Activated CD4-positive, alpha-beta memory T cell treated with anti-CD3 and anti-CD28 coated beads for 36 hours (primary cell): ENCODE measurements around the gene BTLA. TPM values are rescaled to one million over a fixed set of nuclear protein-coding genes. Genes with fewer than 3 reads are reported as not detected.
"Not testable (repeated sequence)": the region's sequence is repeated elsewhere in the genome, so short reads cannot be mapped to it uniquely, and the experiment has no call there.

Source experiments
- CTCF ChIA-PET: fragments of 350-600 bp; sonication (Branson Sonifier 250); formaldehyde crosslinking; loops from one replicate; lab custom pipeline; 2021; ENCODE audit warnings: antibody characterized with exemption, inconsistent platforms; lab: Charles Lee
- POLR2A ChIA-PET: fragments of 350-600 bp; sonication (Branson Sonifier 250); formaldehyde crosslinking; loops from one replicate; lab custom pipeline; 2021; ENCODE audit warnings: antibody characterized with exemption; lab: Charles Lee
- DNase-seq: peaks from one replicate; pipeline ENCODE4 v3.0.0-alpha.2; 2020
- H3K27ac Mint-ChIP-seq: one replicate; pipeline ENCODE4 v1.8.0; 2021; ENCODE audit warnings: mixed read lengths
- H3K27me3 Mint-ChIP-seq: one replicate; pipeline ENCODE4 v1.8.0; 2021; ENCODE audit warnings: mixed read lengths
- H3K36me3 Mint-ChIP-seq: one replicate; pipeline ENCODE4 v1.8.0; 2021; ENCODE audit warnings: mixed read lengths
- H3K4me1 Mint-ChIP-seq: one replicate; pipeline ENCODE4 v1.8.0; 2021; ENCODE audit warnings: low read depth, mixed read lengths
- H3K4me3 Mint-ChIP-seq: one replicate; pipeline ENCODE4 v1.8.0; 2021; ENCODE audit warnings: mild to moderate bottlenecking, mixed read lengths
- H3K9me3 Mint-ChIP-seq: one replicate; pipeline ENCODE4 v1.8.0; 2021; ENCODE audit warnings: mixed read lengths
- intact Hi-C: fragments of 100-400 bp; cut with micrococcal nuclease; formaldehyde crosslinking; loops from one replicate; pipeline ENCODE4 v1.15.1; 2023
- total RNA-seq, 2 experiments: library from RNA; stranded (reverse); gene quantifications; one replicate each; pipeline ENCODE4 v1.2.3, GENCODE V29; 2021

Gene BTLA, protein sequence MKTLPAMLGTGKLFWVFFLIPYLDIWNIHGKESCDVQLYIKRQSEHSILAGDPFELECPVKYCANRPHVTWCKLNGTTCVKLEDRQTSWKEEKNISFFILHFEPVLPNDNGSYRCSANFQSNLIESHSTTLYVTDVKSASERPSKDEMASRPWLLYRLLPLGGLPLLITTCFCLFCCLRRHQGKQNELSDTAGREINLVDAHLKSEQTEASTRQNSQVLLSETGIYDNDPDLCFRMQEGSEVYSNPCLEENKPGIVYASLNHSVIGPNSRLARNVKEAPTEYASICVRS
- 10 to 100 TPM; 17.3 to 18.7 TPM for total RNA-seq

DNA sequence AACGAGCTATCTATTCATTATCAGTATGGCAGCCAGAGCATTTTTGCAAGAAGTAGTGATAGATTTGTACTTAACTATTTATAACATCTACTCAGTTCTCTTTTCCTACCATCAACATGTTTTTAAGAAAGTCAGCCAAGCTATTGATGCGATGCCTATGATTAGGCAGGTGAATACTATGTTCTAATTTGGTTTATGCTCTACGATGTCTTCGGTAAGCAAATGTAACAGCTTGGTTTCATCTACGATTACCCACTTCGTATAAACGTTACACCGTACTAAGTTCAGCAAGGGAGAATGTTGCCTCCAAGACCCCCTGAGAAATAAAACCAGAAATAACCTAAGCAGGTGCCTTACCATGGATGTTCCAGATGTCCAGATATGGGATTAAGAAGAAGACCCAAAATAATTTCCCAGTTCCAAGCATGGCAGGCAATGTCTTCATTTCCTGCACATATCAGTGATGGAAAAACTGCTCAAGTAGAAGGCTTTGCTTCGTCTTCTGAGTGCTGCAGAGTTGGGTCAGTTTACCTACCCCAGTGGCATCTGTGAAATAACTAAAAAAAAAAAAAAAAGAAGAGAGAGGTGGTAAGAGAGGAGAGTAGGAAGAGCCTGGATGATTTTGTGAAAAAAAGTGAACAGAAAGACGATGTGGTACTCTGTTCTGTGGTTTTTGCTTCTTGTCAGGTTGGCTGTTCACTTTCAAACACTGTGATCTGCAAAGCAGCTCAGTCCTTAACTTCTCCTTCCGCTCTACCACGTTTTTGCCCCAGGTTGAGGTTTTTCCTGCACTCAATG, at the start of gene BTLA:
Gene BTLA, minus strand, starts transcription at position 559 of the 798 bp plus-strand sequence. Its CDS starts 114 bp downstream, at position 445.
- intact Hi-C loops: loop anchor here (1.0 to 2.0 kb wide), 4 partner anchors 8 to 164 kb away; partner anchors contain the start of gene SLC35A5
- peaks cover 13% of the 10 kb centered on the region for H3K36me3 Mint-ChIP-seq
- peaks cover 5% of the 10 kb centered on the region for H3K9me3 Mint-ChIP-seq
- CTCF ChIA-PET: interaction anchor here (0.9 to 2.3 kb wide), 9 partner anchors 19 to 388 kb away, joined by 3 to 14 read pairs (median 4); partner anchors contain the start of genes CD200 and SLC9C1
- POLR2A ChIA-PET: interaction anchor here (0.6 to 2.4 kb wide), 7 partner anchors 9 to 366 kb away, joined by 3 to 13 read pairs (median 6); partner anchors contain the start of genes ATG3, CD200, GCSAM and SLC35A5
- peak within 1 kb of the TSS; percentile 98 for H3K27ac Mint-ChIP-seq
- H3K4me1 Mint-ChIP-seq: peaks cover 55% of the 10 kb centered on the region
- peak; percentile 59 for DNase-seq
- H3K4me3 Mint-ChIP-seq: peak within 1 kb of the TSS; percentile 99
- H3K27me3 Mint-ChIP-seq: no peaks in the 10 kb centered on the region

DNA sequence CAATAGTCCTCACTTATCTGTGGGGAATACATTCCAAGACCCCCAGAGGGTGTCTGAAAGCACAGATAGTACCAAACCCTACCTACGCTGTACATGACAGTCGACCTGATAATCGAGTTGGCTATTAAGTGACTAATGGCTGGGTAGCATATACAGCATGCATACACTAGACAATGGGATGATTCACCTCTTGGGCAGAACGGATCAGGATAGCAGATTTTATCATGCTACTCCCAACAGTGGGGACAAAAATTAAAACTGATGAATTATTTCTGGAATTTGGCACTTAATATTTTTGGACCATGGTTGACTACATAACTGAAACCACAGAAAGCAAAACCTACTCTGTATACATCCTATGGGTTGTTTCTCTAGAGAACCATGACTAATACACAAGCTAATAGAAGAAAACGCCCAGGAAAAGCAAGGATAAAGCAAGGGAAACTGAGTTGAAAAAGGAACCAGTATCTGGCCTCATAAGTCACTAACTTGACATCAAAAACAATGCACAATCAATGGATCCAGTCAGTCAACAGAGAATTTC, 47.0 kb upstream of the BTLA start:
- ChIA-PET CTCF (no interaction called here), POLR2A (no interaction called here)
- intact Hi-C loops: no loop called here

DNA sequence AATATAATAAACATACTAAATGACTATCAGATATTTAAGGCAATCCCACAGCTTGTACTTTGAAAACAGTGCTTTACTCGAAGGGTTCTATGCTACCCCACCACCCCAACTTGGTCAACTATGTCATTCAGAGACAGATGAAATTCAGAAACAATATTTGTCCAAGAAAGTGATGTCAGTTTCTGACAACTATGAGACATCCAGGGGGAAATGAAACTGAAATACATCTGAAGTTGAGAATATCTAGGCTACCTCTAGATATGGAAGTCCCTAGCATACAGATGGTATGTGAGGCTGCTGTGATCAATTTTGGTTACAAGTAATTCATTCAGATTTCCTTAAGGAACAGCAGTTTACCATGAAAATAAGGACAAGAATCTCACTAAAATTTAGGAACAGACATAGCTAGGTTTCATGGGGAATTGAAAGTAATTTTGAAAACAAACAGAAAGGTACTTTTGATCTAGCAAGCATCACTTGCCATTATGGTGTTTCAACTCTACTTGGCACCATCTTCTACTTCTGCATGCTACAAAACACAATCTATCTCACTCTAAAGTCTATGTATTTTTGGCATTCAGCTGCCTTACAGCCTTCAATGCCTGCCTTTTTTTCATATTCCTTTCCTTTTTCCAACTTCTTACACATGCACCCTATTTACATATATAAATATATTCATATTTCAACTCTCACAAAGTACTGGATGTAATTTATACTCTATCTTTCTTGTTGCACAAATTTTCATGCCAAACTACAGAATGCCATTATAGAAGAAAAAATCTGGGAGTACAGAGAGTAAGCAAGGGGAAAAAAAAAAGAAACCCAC, 40.8 kb upstream of the BTLA start:
- ChIA-PET CTCF (interaction anchor here (1.1 kb wide), 1 partner anchor 20 kb away, joined by 3 read pairs; no protein-coding TSS in a partner anchor), POLR2A (interaction anchor here (0.6 kb wide), 1 partner anchor 42 kb away, joined by 3 read pairs; no protein-coding TSS in a partner anchor)
- H3K27ac Mint-ChIP-seq: peak overlapping the region; percentile 55
- DNase-seq: no peak
- intact Hi-C loops: no loop called here
- H3K27me3 Mint-ChIP-seq: no peaks in the 10 kb centered on the region
- no peaks in the 10 kb centered on the region for H3K9me3 Mint-ChIP-seq
- H3K4me1 Mint-ChIP-seq: peaks cover 22% of the 10 kb centered on the region
- H3K4me3 Mint-ChIP-seq: no peak overlapping the region
- peaks cover 21% of the 10 kb centered on the region for H3K36me3 Mint-ChIP-seq

More for the DNA sequence above, 47.0 kb upstream of the BTLA start:
- Mint-ChIP-seq H3K36me3 (peaks cover 20% of the 10 kb centered on the region), H3K4me3 (no peak overlapping the region), H3K27ac (no peak overlapping the region), H3K4me1 (peaks cover 15% of the 10 kb centered on the region), H3K27me3 (no peaks in the 10 kb centered on the region), H3K9me3 (no peaks in the 10 kb centered on the region)
- DNase-seq: no peak

DNA sequence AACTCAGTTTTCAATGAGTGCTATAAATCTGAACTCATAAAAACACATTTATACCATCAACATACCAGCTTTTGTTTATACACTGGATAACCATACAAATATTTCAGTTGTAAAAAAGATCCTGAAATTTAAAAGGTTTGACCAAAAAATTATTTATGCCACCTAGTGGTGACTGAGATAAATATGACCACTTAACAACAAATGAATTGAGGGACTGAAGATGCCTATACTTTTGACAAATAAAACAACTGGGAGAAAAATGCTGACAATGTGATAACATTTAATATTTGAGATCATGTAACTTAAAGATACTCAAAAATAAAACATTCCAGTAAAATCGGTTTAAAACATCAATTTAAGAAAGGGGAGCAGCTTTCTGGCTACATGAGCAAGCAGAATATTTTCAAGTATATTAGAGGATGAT, 32.1 kb upstream of the BTLA start:
- CTCF ChIA-PET: interaction anchor here (0.6 to 1.6 kb wide), 20 partner anchors 11 to 422 kb away, joined by 3 to 16 read pairs (median 4); partner anchors contain the start of genes CD200 and SLC9C1
- Mint-ChIP-seq H3K4me3 (no peak overlapping the region), H3K27ac (no peak overlapping the region), H3K36me3 (peaks cover 18% of the 10 kb centered on the region), H3K27me3 (no peaks in the 10 kb centered on the region), H3K4me1 (peaks cover 7% of the 10 kb centered on the region), H3K9me3 (no peaks in the 10 kb centered on the region)
- intact Hi-C loops: loop anchor here (1.0 to 5.0 kb wide), 4 partner anchors 204 to 419 kb away; no protein-coding TSS in a partner anchor
- POLR2A ChIA-PET: no interaction called here
- no peak for DNase-seq

DNA sequence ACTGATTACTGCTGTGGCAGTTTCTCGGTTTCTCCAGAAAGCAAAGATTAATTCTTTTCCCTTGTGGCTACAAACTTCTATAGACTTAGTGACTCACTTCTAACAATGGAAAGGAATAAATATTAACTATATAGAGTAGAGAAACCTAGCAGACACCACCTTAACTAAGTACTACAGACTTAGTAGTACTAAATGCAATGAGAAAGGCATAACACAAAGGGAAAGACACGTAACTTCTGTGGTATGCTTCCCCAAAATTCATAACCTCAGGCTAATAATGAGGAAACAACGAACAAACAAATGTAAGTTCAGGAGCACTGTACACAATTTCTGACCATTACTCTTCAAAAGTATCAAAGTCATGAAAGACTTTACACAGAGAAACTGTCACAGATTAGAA, 31.3 kb upstream of the BTLA start:
- Mint-ChIP-seq H3K27me3 (no peaks in the 10 kb centered on the region), H3K27ac (no peak overlapping the region), H3K9me3 (no peaks in the 10 kb centered on the region), H3K36me3 (peaks cover 18% of the 10 kb centered on the region), H3K4me3 (no peak overlapping the region), H3K4me1 (peaks cover 3% of the 10 kb centered on the region)
- no peak for DNase-seq
- CTCF ChIA-PET: interaction anchor here (0.8 to 1.6 kb wide), 18 partner anchors 10 to 421 kb away, joined by 3 to 16 read pairs (median 4); partner anchors contain the start of genes CD200 and SLC9C1
- POLR2A ChIA-PET: no interaction called here
- intact Hi-C loops: loop anchor here (5.0 kb wide), 1 partner anchor 418 kb away; no protein-coding TSS in a partner anchor

DNA sequence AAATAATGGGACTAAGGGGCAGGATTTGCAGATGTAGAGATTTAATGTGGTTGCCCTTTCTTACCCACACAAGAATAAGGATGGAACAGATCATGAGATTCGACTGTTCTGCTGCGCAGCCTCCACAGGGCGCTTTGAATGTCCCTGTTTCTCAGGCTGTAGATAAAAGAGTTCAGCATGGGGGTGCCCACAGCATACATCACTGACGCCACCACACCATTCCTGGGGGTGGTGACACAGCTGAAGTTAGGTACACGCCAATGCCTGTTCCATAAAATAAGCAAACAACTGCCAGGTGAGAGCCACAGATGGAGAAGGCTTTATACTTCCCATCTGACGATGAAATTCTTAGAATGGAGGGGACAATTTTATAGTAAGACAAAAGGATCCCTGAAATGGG, 24.9 kb upstream of the BTLA start:
- H3K36me3 Mint-ChIP-seq, H3K4me1 Mint-ChIP-seq, H3K27me3 Mint-ChIP-seq, DNase-seq, CTCF ChIA-PET, POLR2A ChIA-PET, intact Hi-C loops, H3K4me3 Mint-ChIP-seq, H3K9me3 Mint-ChIP-seq: not testable (repeated sequence)
- H3K27ac Mint-ChIP-seq: peak overlapping the region; percentile 31

DNA sequence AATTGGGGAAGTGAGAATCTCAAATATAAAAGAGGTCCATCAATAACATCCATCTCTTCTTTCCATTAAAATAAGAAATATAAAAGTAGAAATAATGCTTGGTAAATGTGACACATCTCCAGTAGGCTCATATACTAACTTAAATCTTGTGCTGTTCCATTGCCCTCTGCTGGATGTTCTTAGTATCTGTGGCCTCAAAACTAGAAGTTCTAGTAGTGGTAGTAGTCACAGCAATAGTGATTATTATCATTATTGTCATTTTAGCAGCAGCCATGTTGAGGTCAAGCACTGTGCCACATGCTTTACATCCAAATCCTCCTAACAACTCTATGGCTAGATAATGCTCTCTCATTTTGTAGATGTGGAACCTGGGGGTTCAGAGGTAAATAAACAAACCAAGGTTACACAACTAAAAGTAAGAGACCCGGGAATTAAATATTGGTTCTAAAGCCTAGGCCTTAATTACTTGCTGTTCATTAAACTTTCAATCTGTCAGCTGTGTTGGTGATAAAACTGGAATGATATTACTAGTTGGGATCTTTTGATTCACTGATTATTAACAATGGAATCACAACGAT, 20.2 kb upstream of the BTLA start:
- peaks cover under 1% of the 10 kb centered on the region for H3K36me3 Mint-ChIP-seq
- no peaks in the 10 kb centered on the region for H3K27me3 Mint-ChIP-seq
- H3K4me3 Mint-ChIP-seq: no peak overlapping the region
- CTCF ChIA-PET: interaction anchor here (0.7 to 2.7 kb wide), 19 partner anchors 14 to 408 kb away, joined by 3 to 24 read pairs (median 4); partner anchors contain the start of genes CD200 and SLC9C1
- peaks cover 18% of the 10 kb centered on the region for H3K4me1 Mint-ChIP-seq
- H3K27ac Mint-ChIP-seq: no peak overlapping the region
- intact Hi-C loops: loop anchor here (1.0 kb wide), 7 partner anchors 28 to 408 kb away; no protein-coding TSS in a partner anchor
- H3K9me3 Mint-ChIP-seq: peaks cover 3% of the 10 kb centered on the region
- POLR2A ChIA-PET: no interaction called here
- no peak for DNase-seq

DNA sequence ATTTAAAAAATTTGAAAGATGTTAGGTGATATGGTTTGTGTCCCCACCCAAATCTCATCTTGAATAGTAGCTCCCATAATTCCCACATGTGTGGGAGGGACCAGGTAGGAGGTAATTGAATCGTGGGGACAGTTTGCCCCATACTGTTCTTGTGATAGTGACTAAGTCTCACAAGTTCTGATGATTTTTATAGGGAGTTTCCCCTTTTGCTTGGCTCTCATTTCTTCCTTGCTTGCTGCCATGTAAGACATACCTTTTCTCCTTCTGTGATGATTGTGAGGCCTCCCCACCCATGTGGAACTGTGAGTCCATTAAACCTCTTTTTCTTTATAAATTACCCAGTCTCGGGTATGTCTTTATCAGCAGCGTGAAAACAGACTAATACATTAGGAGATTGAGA, 19.7 kb upstream of the BTLA start:
- peak overlapping the region; percentile 29 for H3K27ac Mint-ChIP-seq
- H3K4me1 Mint-ChIP-seq: peaks cover 22% of the 10 kb centered on the region
- H3K36me3 Mint-ChIP-seq, H3K4me3 Mint-ChIP-seq, H3K9me3 Mint-ChIP-seq, H3K27me3 Mint-ChIP-seq, POLR2A ChIA-PET: not testable (repeated sequence)
- intact Hi-C loops: loop anchor here (1.0 kb wide), 7 partner anchors 28 to 408 kb away; no protein-coding TSS in a partner anchor
- peak; percentile 12 for DNase-seq
- CTCF ChIA-PET: interaction anchor here (0.7 to 1.7 kb wide), 12 partner anchors 12 to 407 kb away, joined by 3 to 11 read pairs (median 4); partner anchors contain the start of genes BTLA, CD200 and SLC9C1

DNA sequence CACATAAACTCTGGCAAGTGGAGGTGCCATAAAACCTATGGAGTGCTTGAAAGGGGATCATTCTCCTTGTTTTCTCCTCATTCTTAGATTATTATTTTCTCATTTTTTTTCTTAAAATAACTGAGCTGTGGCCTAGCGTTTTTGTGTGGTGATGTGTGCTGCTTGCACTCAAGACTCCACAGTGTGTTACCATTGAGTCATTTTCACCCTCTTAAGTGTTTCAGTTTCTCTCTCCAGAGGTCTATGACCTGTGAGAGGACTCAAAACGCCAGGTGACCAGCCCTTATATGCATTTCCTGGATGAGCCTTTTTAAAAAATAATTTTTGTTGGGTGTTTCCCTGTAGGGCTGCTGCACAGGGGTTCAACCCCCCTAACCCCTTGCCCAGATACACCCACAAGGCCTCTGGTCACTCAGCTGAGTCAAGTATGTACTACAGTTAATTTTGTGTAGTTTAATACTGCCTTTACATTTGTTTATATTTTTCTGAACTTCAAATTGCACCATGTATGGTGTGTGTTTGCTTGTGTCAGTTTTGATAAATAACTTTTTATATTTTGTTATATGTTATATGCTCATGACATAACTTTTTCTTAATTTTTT, 15.4 kb upstream of the BTLA start:
- peaks cover 5% of the 10 kb centered on the region for H3K36me3 Mint-ChIP-seq
- POLR2A ChIA-PET: no interaction called here
- peaks cover 24% of the 10 kb centered on the region for H3K4me1 Mint-ChIP-seq
- peak; percentile 54 for DNase-seq
- CTCF ChIA-PET: interaction anchor here (1.3 to 1.8 kb wide), 4 partner anchors 11 to 182 kb away, joined by 3 to 10 read pairs (median 4); partner anchors contain the start of gene CD200
- peak overlapping the region; percentile 51 for H3K27ac Mint-ChIP-seq
- H3K4me3 Mint-ChIP-seq: no peak overlapping the region
- H3K9me3 Mint-ChIP-seq: peaks cover 11% of the 10 kb centered on the region
- intact Hi-C loops: loop anchor here (1.0 kb wide), 1 partner anchor 15 kb away; the partner anchor contains the start of gene BTLA
- H3K27me3 Mint-ChIP-seq: no peaks in the 10 kb centered on the region

DNA sequence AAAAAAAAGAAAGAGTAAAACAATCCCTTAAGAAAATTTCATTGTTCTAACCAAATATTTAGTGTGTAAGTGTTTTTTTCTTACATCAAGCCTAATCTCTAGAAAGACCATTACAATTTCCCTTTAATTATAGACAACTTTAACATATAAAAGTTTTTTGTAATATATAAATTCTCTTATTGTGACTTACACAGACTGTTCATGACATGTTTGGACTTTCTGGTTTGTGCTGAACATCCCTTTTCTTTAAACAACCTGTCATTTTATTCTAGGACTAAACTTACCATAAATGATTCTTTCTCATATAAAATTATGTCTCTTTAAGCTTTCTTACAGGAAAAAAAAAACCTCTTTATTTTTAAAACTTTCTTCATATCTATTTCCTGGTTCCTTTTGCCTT, 13.0 kb upstream of the BTLA start:
- H3K4me1 Mint-ChIP-seq: peaks cover 14% of the 10 kb centered on the region
- CTCF ChIA-PET: no interaction called here
- H3K36me3 Mint-ChIP-seq: peaks cover 5% of the 10 kb centered on the region
- no peaks in the 10 kb centered on the region for H3K27me3 Mint-ChIP-seq
- DNase-seq: no peak
- POLR2A ChIA-PET: interaction anchor here (1.0 kb wide), 1 partner anchor 13 kb away, joined by 6 read pairs; the partner anchor contains the start of gene BTLA
- H3K4me3 Mint-ChIP-seq: no peak overlapping the region
- H3K27ac Mint-ChIP-seq: no peak overlapping the region
- peaks cover 9% of the 10 kb centered on the region for H3K9me3 Mint-ChIP-seq
- intact Hi-C loops: no loop called here
